K562 (cell line): ENCODE measurements around the gene DOCK6. TPM values are rescaled to one million over a fixed set of nuclear protein-coding genes. Genes with fewer than 3 reads are reported as not detected.
A peak's percentile ranks its signal among the peaks of the same experiment; 100 is the strongest.

Experiments used
- BACH1 ChIP-seq: fragments of 200-800 bp; sonication (Bioruptor generic); IDR thresholded peaks from 2 replicates; pipeline ENCODE4 v1.6.1; 2016; ENCODE audit warnings: missing genetic modification characterization, missing compliant biosample characterization
- BHLHE40 ChIP-seq: IDR thresholded peaks from 2 replicates; pipeline ENCODE4 v1.6.1; 2011; ENCODE audit warnings: low read length, improper control_type of control experiment
- BRF1 ChIP-seq: IDR thresholded peaks from 3 replicates; pipeline ENCODE4 v1.6.1; 2011; ENCODE audit warnings: borderline replicate concordance, mild to moderate bottlenecking; ENCODE audit not compliant: insufficient read length; ENCODE audit errors: extremely low read depth
- CBX3 ChIP-seq, 2 experiments: IDR thresholded peaks; 1 replicate in 1 of 2; 2 replicates in 1 of 2; pipeline ENCODE4 v1.6.1; 2012; ENCODE audit warnings: inconsistent platforms in 2 of 2, low read length in 2 of 2, borderline replicate concordance in 1 of 2, control low read depth in 1 of 2
- CHD1 ChIP-seq: fragments of 200-600 bp; sonication (generic); IDR thresholded peaks from one replicate; pipeline ENCODE4 v1.6.1; 2012; ENCODE audit warnings: mild to moderate bottlenecking, moderate library complexity, low read length, inconsistent platforms
- ELF4 ChIP-seq: fragments of 450-650 bp; formaldehyde crosslinking; IDR thresholded peaks from 2 replicates; pipeline ENCODE4 v1.4.0; 2022; ENCODE audit warnings: missing genetic modification characterization
- MAZ ChIP-seq, 2 experiments: fragments of 450-650 bp in 1 of 2; sonication (generic) in 1 of 2; formaldehyde crosslinking; IDR thresholded peaks in 1 of 2; conservative IDR thresholded peaks in 1 of 2; 2 replicates each; pipeline versions ENCODE4 v1.4.0 to v1.5.0; 2020; ENCODE audit warnings: mild to moderate bottlenecking in 1 of 2, missing genetic modification reagents in 1 of 2
- RBM25 ChIP-seq: fragments of 200-400 bp; formaldehyde crosslinking; IDR thresholded peaks from 2 replicates; pipeline ENCODE4 v1.6.1; 2018; ENCODE audit warnings: low read length, low read depth, moderate library complexity; ENCODE audit not compliant: severe bottlenecking
- TBP ChIP-seq: optimal IDR thresholded peaks from 2 replicates; pipeline ENCODE3; 2011; ENCODE audit warnings: low read depth, low read length, improper control_type of control experiment
- YY1 ChIP-seq, 3 experiments: IDR thresholded peaks; 2 replicates each; pipeline ENCODE4 v1.6.1; 2011; ENCODE audit warnings: low read length in 2 of 3, mild to moderate bottlenecking in 2 of 3, moderate library complexity in 2 of 3, borderline replicate concordance in 1 of 3, control low read depth in 1 of 3, low read depth in 1 of 3; ENCODE audit not compliant: insufficient read depth in 3 of 3, insufficient replicate concordance in 2 of 3, control insufficient read depth in 1 of 3, insufficient read length in 1 of 3; ENCODE audit errors: extremely low read depth in 1 of 3
- polyA plus RNA-seq, 8 experiments: library from polyadenylated mRNA; depleted of rRNA in 4 of 8; stranded (reverse) in 5 of 8; unstranded in 3 of 8; fragments of >200 nt; fragmentation: Nextera tagmentation in 2 of 8; fragmentation: Illumina TruSeq in 1 of 8; extraction: Ambion mirVana in 2 of 8; extraction: Trizol in 1 of 8; gene quantifications; 2 replicates each; pipeline versions ENCODE4 v1.2.1 to v1.2.3, GENCODE V29; 2011 to 2014; ENCODE audit warnings: inconsistent platforms in 1 of 8, missing spikeins in 1 of 8
- total RNA-seq, 7 experiments: library from RNA; depleted of rRNA in 6 of 7; stranded (reverse); fragments of >200 nt in 6 of 7; fragmentation: Illumina TruSeq in 2 of 7; extraction: Trizol in 2 of 7; gene quantifications; 2 replicates each; pipeline versions ENCODE4 v1.2.1 to v1.2.3, GENCODE V29; 2011 to 2021; ENCODE audit warnings: low replicate concordance in 1 of 7
- TF ChIP-seq, protein P1 (sequence below): fragments of 250-450 bp; sonication (Bioruptor Pico); IDR thresholded peaks from 2 replicates; pipeline ENCODE4 v1.5.1; 2021; ENCODE audit warnings: mild to moderate bottlenecking
- TF ChIP-seq, protein P2 (sequence below), 2 experiments: fragments of 450-650 bp; IDR thresholded peaks; 2 replicates each; pipeline ENCODE4 v1.6.1; 2018; ENCODE audit warnings: mild to moderate bottlenecking in 2 of 2, low read depth in 1 of 2; ENCODE audit not compliant: partially characterized antibody in 2 of 2
- TF ChIP-seq, protein P3 (sequence below): fragments of 450-650 bp; IDR thresholded peaks from 2 replicates; pipeline ENCODE4 v1.6.1; 2017; ENCODE audit warnings: mild to moderate bottlenecking, moderate library complexity
- TF ChIP-seq, protein P4 (sequence below), 2 experiments: IDR thresholded peaks; 2 replicates each; pipeline ENCODE4 v1.6.1; 2011; ENCODE audit warnings: borderline replicate concordance in 1 of 2, control low read depth in 1 of 2, low read depth in 1 of 2, low read length in 1 of 2, mild to moderate bottlenecking in 1 of 2, mixed read lengths in 1 of 2, moderate library complexity in 1 of 2; ENCODE audit not compliant: insufficient read depth in 1 of 2, insufficient read length in 1 of 2, poor library complexity in 1 of 2, severe bottlenecking in 1 of 2; ENCODE audit errors: extremely low read depth in 1 of 2
- TF ChIP-seq, protein P5 (sequence below): sonication (generic); IDR thresholded peaks from 2 replicates; pipeline ENCODE4 v1.6.1; 2016

Gene DOCK6
- total and polyA plus RNA-seq, 9 of the 15 experiments (the other 6 are each of a cell fraction or from before 2014, with no cell fraction given) = 0.35 to 19.3 (median 3.8) TPM

DNA sequence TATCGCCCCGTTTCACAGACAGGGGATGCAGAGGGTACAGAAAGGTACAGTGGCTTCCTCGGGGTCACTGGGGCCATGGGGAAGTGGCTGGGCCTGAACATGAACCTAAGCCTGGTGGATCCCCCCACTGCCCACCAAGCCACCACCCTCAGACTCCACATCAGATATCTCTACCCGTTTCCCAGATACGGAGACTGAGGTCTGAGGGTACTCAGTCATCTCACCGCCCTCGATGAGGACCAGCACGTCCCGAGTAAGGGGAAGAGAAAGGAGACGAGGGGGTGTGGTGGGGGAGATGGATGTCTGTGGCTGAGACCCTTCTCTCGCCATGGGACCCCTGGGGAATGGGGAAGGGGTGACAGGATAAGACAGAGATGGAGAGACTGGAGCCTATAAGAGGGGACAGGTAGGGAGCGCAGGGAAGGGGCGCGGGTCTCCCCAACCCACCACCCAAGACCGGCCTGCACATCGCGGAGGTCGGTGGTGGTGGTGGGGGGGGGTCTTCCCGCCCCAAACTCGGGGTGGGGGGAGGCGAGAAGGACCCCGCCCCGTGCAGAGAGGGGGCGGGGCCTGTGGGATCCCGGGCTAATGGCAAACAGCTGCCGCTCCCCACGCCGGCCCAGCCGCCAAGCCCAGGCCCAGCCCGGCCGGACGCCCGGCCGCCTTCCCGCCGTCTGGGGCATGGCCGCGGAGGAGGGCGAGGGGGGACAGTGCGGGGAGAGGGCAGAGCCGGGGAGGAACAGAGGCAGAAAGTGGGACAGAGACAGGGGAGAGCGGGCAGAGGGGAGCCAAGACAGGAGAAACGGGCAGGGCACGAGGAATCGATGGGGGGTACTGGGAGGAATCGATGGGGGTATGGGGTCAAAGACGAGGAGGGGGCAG is 65.7 kb downstream of the DOCK6 start (continued):
- TF ChIP-seq, protein P1, sequence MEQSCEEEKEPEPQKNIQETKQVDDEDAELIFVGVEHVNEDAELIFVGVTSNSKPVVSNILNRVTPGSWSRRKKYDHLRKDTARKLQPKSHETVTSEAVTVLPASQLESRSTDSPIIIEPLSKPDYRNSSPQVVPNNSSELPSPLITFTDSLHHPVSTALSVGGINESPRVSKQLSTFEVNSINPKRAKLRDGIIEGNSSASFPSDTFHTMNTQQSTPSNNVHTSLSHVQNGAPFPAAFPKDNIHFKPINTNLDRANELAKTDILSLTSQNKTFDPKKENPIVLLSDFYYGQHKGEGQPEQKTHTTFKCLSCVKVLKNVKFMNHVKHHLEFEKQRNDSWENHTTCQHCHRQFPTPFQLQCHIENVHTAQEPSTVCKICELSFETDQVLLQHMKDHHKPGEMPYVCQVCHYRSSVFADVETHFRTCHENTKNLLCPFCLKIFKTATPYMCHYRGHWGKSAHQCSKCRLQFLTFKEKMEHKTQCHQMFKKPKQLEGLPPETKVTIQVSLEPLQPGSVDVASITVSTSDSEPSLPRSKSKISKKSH (CRISPR knock-in tag) = no peak
- TF ChIP-seq, protein P2, sequence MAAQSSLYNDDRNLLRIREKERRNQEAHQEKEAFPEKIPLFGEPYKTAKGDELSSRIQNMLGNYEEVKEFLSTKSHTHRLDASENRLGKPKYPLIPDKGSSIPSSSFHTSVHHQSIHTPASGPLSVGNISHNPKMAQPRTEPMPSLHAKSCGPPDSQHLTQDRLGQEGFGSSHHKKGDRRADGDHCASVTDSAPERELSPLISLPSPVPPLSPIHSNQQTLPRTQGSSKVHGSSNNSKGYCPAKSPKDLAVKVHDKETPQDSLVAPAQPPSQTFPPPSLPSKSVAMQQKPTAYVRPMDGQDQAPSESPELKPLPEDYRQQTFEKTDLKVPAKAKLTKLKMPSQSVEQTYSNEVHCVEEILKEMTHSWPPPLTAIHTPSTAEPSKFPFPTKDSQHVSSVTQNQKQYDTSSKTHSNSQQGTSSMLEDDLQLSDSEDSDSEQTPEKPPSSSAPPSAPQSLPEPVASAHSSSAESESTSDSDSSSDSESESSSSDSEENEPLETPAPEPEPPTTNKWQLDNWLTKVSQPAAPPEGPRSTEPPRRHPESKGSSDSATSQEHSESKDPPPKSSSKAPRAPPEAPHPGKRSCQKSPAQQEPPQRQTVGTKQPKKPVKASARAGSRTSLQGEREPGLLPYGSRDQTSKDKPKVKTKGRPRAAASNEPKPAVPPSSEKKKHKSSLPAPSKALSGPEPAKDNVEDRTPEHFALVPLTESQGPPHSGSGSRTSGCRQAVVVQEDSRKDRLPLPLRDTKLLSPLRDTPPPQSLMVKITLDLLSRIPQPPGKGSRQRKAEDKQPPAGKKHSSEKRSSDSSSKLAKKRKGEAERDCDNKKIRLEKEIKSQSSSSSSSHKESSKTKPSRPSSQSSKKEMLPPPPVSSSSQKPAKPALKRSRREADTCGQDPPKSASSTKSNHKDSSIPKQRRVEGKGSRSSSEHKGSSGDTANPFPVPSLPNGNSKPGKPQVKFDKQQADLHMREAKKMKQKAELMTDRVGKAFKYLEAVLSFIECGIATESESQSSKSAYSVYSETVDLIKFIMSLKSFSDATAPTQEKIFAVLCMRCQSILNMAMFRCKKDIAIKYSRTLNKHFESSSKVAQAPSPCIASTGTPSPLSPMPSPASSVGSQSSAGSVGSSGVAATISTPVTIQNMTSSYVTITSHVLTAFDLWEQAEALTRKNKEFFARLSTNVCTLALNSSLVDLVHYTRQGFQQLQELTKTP (IDR thresholded peaks at IDR 0.05; ENCODE audit: low read depth in 1 of 2, partially characterized antibody in 2 of 2) = no peak
- TF ChIP-seq, protein P3, sequence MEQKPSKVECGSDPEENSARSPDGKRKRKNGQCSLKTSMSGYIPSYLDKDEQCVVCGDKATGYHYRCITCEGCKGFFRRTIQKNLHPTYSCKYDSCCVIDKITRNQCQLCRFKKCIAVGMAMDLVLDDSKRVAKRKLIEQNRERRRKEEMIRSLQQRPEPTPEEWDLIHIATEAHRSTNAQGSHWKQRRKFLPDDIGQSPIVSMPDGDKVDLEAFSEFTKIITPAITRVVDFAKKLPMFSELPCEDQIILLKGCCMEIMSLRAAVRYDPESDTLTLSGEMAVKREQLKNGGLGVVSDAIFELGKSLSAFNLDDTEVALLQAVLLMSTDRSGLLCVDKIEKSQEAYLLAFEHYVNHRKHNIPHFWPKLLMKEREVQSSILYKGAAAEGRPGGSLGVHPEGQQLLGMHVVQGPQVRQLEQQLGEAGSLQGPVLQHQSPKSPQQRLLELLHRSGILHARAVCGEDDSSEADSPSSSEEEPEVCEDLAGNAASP = no peak
- TF ChIP-seq MAZ (CRISPR knock-in tag; conservative IDR thresholded peaks at IDR 0.05 in 1 of 2, IDR thresholded peaks at IDR 0.05 in 1 of 2) (0 out of 4 replicates have a peak, but pooled peaks of 1 of the 2 experiments have one; percentile 40), CHD1 (no peak), ELF4 (CRISPR knock-in tag) (no peak), BACH1 (no peak), TBP (no peak), CBX3 (IDR thresholded peaks at IDR 0.05; ENCODE audit: borderline replicate concordance in 1 of 2, low read length in 2 of 2) (no peak), YY1 (IDR thresholded peaks at IDR 0.05; ENCODE audit: borderline replicate concordance in 1 of 3, control insufficient read depth in 1 of 3, extremely low read depth in 1 of 3, insufficient read depth in 3 of 3, insufficient read length in 1 of 3, insufficient replicate concordance in 2 of 3, low read depth in 1 of 3, low read length in 2 of 3) (peak in 1 of 3 experiments; percentile 20), RBM25 (peak; percentile 78), BHLHE40 (no peak), BRF1 (no peak)
- TF ChIP-seq, protein P4, sequence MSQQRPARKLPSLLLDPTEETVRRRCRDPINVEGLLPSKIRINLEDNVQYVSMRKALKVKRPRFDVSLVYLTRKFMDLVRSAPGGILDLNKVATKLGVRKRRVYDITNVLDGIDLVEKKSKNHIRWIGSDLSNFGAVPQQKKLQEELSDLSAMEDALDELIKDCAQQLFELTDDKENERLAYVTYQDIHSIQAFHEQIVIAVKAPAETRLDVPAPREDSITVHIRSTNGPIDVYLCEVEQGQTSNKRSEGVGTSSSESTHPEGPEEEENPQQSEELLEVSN (IDR thresholded peaks at IDR 0.05; ENCODE audit: borderline replicate concordance in 1 of 2, extremely low read depth in 1 of 2, insufficient read depth in 1 of 2, insufficient read length in 1 of 2, low read depth in 1 of 2, low read length in 1 of 2, poor library complexity in 1 of 2, severe bottlenecking in 1 of 2) = peak in 1 of 2 experiments; percentile 90
- TF ChIP-seq, protein P5, sequence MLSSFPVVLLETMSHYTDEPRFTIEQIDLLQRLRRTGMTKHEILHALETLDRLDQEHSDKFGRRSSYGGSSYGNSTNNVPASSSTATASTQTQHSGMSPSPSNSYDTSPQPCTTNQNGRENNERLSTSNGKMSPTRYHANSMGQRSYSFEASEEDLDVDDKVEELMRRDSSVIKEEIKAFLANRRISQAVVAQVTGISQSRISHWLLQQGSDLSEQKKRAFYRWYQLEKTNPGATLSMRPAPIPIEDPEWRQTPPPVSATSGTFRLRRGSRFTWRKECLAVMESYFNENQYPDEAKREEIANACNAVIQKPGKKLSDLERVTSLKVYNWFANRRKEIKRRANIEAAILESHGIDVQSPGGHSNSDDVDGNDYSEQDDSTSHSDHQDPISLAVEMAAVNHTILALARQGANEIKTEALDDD = no peak
